Activated CD4-positive, alpha-beta T cell treated with anti-CD3 and anti-CD28 coated beads, Interleukin-2, amount 10 ng/mL, durations not matched to agents 7 days and 5 days (primary cell): Measurements from ENCODE around the gene ERC1. TPM values are rescaled to one million over a fixed set of nuclear protein-coding genes. Genes with fewer than 3 reads are reported as not detected.
"Not testable (repeated sequence)": the region's sequence is repeated elsewhere in the genome, so short reads cannot be mapped to it uniquely, and the experiment has no call there.

Experiments used
- CTCF ChIA-PET: fragments of 350-600 bp; sonication (Branson Sonifier 250); formaldehyde crosslinking; loops from one replicate; lab custom pipeline; 2021; ENCODE audit warnings: antibody characterized with exemption; lab: Charles Lee
- POLR2A ChIA-PET: fragments of 350-600 bp; sonication (Branson Sonifier 250); formaldehyde crosslinking; loops from one replicate; lab custom pipeline; 2021; ENCODE audit warnings: antibody characterized with exemption; lab: Charles Lee
- DNase-seq: peaks from one replicate; pipeline ENCODE4 v3.0.0-alpha.2; 2020
- H3K27ac Mint-ChIP-seq: one replicate; pipeline ENCODE4 v1.8.0; 2021; ENCODE audit warnings: mild to moderate bottlenecking, moderate library complexity, mixed read lengths
- H3K27me3 Mint-ChIP-seq: one replicate; pipeline ENCODE4 v1.8.0; 2021; ENCODE audit warnings: mixed read lengths
- H3K36me3 Mint-ChIP-seq: one replicate; pipeline ENCODE4 v1.8.0; 2021; ENCODE audit warnings: low read depth, mixed read lengths
- H3K4me1 Mint-ChIP-seq: one replicate; pipeline ENCODE4 v1.8.0; 2021; ENCODE audit warnings: mixed read lengths
- H3K4me3 Mint-ChIP-seq: one replicate; pipeline ENCODE4 v1.8.0; 2021; ENCODE audit warnings: mild to moderate bottlenecking, moderate library complexity, mixed read lengths
- H3K9me3 Mint-ChIP-seq: one replicate; pipeline ENCODE4 v1.8.0; 2021; ENCODE audit warnings: mixed read lengths
- total RNA-seq, 2 experiments: library from RNA; stranded (reverse); gene quantifications; one replicate each; pipeline ENCODE4 v1.2.3, GENCODE V29; 2021

The ERC1 gene
- total RNA-seq, 2 experiments from 2014 or later, result 38.7 to 43.4 TPM

DNA sequence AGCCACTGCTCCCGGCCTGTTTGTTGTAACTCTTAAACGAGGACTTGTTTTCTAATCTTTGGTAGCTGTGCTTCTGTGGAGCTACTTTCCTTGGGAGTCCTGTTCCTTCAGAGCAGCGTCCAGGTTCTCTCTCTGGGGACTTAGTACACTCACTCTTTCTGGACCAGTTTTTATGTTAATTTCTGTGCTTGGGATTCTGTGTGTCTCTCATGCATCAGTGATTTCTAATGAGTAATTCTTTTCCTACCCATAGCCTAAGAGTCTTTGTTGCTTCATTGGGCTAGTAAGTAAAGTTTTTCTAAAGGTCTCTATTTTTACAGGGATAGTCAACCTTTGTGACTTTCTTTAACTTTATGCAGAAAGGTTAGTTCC, 314.0 kb downstream of the ERC1 start:
- H3K4me1 Mint-ChIP-seq, result no peaks in the 10 kb centered on the region
- ChIA-PET CTCF (no interaction called here), POLR2A (no interaction called here)
- DNase-seq, result no peak
- peaks cover 5% of the 10 kb centered on the region for H3K36me3 Mint-ChIP-seq
- no peak overlapping the region for H3K4me3 Mint-ChIP-seq
- H3K27ac Mint-ChIP-seq, result no peak overlapping the region
- H3K9me3 Mint-ChIP-seq, result peaks cover 2% of the 10 kb centered on the region
- H3K27me3 Mint-ChIP-seq, result no peaks in the 10 kb centered on the region

DNA sequence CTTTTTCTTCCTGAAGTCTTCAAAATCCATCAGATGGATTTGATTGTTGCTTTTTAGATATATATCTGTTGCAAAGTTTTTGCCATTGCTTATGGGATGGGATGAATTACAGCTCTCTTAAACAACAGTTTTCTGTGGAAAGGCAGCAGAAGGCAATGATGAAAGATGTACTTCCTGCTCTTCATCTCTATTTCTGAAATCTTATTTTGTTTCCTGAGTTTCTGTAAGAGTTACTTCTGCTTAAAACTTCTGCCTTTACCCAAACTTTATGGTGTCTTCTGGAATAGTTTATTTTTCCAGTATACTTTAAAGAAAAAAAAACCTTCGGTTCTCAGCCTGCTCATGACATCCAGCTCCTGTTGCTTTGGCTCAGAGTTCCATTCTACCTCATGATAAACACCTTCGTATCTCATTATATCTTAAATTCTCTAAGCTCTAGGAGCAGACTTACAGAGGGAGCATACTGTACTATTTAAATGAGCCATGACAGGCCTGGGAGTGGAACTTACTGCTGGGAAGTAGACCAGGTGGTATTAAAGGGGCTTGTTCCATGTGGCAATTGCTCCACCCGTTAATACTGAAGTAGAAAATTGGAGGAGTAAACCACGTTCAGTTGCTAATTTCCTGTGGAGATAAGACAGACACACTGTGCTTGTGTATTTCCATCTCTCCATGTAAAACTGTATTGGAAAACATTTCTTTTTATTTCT, 314.9 kb downstream of the ERC1 start:
- H3K9me3 Mint-ChIP-seq, result no peaks in the 10 kb centered on the region
- no peak overlapping the region for H3K27ac Mint-ChIP-seq
- H3K4me1 Mint-ChIP-seq, result no peaks in the 10 kb centered on the region
- ChIA-PET CTCF (interaction anchor here (1.2 kb wide), 1 partner anchor 11 kb away, joined by 3 read pairs; no protein-coding TSS in a partner anchor), POLR2A (no interaction called here)
- H3K27me3 Mint-ChIP-seq, result no peaks in the 10 kb centered on the region
- peaks cover 2% of the 10 kb centered on the region for H3K36me3 Mint-ChIP-seq
- DNase-seq, result no peak
- H3K4me3 Mint-ChIP-seq, result no peak overlapping the region

DNA sequence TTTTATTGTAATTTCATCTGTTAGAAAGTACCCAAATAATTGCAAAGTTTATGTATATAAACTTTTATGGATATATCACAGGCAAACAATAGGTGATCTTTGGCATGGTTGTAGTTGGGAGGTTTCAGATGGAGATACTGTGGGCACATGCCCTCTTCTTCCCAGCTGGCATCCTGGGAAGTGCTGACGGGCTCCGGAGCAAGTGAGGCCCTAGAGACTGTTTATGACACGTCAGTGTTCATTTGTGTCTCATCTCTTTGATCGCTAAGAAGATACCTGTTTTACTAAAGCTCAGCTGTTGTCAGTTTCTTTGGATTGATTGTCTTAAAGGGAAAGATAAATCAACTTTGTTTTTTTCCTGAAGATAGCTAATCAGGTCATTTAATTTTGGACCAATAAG, 315.8 kb downstream of the ERC1 start:
- H3K27me3 Mint-ChIP-seq, result no peaks in the 10 kb centered on the region
- H3K9me3 Mint-ChIP-seq, result no peaks in the 10 kb centered on the region
- no peak overlapping the region for H3K4me3 Mint-ChIP-seq
- DNase-seq, result no peak
- no peak overlapping the region for H3K27ac Mint-ChIP-seq
- ChIA-PET POLR2A (no interaction called here), CTCF (interaction anchor here (1.2 kb wide), 1 partner anchor 10 kb away, joined by 3 read pairs; no protein-coding TSS in a partner anchor)
- H3K36me3 Mint-ChIP-seq, result peaks cover 2% of the 10 kb centered on the region
- H3K4me1 Mint-ChIP-seq, result no peaks in the 10 kb centered on the region

- POLR2A ChIA-PET, result no interaction called here
- no peaks in the 10 kb centered on the region for H3K27me3 Mint-ChIP-seq
- no peaks in the 10 kb centered on the region for H3K9me3 Mint-ChIP-seq
- H3K4me3 Mint-ChIP-seq, result no peak overlapping the region
- CTCF ChIA-PET, result no interaction called here
- no peaks in the 10 kb centered on the region for H3K4me1 Mint-ChIP-seq
- DNase-seq, result no peak
- no peak overlapping the region for H3K27ac Mint-ChIP-seq
- peaks cover 3% of the 10 kb centered on the region for H3K36me3 Mint-ChIP-seq
Observed at GRCh38 chr12:1307796-1308195, 316.8 kb downstream of the ERC1 start.

DNA sequence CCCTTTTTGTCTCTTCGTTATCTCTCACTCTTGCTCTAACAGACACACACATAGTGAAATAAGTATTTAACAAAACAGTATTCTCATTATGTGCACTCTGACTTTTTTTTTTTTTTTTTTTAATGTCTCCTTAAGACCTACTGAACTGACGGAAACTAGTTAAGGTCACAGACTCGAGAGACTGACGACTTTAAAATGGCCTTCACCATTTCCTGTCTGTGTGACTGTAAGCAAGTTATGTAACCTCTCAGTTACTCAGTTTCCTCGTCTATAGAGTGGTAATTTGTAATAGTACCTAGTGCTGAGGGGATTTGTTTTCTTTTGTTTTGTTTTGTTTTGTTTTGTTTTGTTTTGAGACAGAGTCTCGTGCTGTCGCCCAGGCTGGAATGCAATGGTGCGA, 318.6 kb downstream of the ERC1 start:
- POLR2A ChIA-PET, result no interaction called here
- Mint-ChIP-seq H3K27me3 (no peaks in the 10 kb centered on the region), H3K36me3 (peaks cover 3% of the 10 kb centered on the region), H3K27ac (no peak overlapping the region), H3K4me3 (no peak overlapping the region), H3K9me3 (no peaks in the 10 kb centered on the region), H3K4me1 (no peaks in the 10 kb centered on the region)
- no peak for DNase-seq
- CTCF ChIA-PET, result no interaction called here

DNA sequence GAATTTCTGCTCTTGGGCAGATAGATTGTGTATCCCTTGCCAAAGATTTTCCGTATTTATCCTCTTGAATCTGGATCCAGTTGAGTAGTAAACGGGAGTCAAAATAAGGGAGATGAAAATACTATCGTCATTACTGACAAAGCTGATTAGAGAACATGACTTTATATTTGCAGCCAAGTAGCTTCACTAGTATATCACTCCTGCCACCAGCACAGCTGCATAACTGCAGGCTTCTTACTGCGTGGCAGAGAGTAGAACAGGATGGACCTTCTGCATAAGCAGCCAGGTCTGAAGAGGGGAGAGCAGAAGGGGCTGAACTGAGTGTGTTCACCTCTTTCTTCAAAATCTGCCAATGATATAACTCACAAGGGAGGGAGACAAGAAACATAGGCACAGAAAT, 319.6 kb downstream of the ERC1 start:
- Mint-ChIP-seq H3K4me1 (no peaks in the 10 kb centered on the region), H3K36me3 (peaks cover 6% of the 10 kb centered on the region), H3K27ac (no peak overlapping the region), H3K9me3 (peaks cover 4% of the 10 kb centered on the region), H3K27me3 (no peaks in the 10 kb centered on the region), H3K4me3 (no peak overlapping the region)
- ChIA-PET POLR2A (no interaction called here), CTCF (no interaction called here)
- DNase-seq, result no peak

GRCh38 chr12:1311145-1311544, 320.1 kb downstream of the ERC1 start:
- DNase-seq, result no peak
- POLR2A ChIA-PET, result no interaction called here
- no peaks in the 10 kb centered on the region for H3K27me3 Mint-ChIP-seq
- H3K9me3 Mint-ChIP-seq, result peaks cover 4% of the 10 kb centered on the region
- no peaks in the 10 kb centered on the region for H3K4me1 Mint-ChIP-seq
- no peak overlapping the region for H3K27ac Mint-ChIP-seq
- H3K4me3 Mint-ChIP-seq, result no peak overlapping the region
- peaks cover 6% of the 10 kb centered on the region for H3K36me3 Mint-ChIP-seq
- CTCF ChIA-PET, result no interaction called here

- no peak for DNase-seq
- Mint-ChIP-seq H3K36me3 (peaks cover 10% of the 10 kb centered on the region), H3K4me3 (no peak overlapping the region), H3K9me3 (peaks cover 4% of the 10 kb centered on the region), H3K27me3 (no peaks in the 10 kb centered on the region), H3K27ac (no peak overlapping the region), H3K4me1 (no peaks in the 10 kb centered on the region)
- ChIA-PET POLR2A (no interaction called here), CTCF (no interaction called here)
Observed at GRCh38 chr12:1313906-1314305, 322.9 kb downstream of the ERC1 start.

- Mint-ChIP-seq H3K4me1 (no peaks in the 10 kb centered on the region), H3K9me3 (peaks cover 4% of the 10 kb centered on the region), H3K27ac (no peak overlapping the region), H3K4me3 (no peak overlapping the region), H3K36me3 (peaks cover 10% of the 10 kb centered on the region), H3K27me3 (no peaks in the 10 kb centered on the region)
- ChIA-PET CTCF (no interaction called here), POLR2A (interaction anchor here (0.6 kb wide), 1 partner anchor 837 kb away, joined by 3 read pairs; no protein-coding TSS in a partner anchor)
- no peak for DNase-seq
Observed at GRCh38 chr12:1314523-1314922, 323.5 kb downstream of the ERC1 start.

DNA sequence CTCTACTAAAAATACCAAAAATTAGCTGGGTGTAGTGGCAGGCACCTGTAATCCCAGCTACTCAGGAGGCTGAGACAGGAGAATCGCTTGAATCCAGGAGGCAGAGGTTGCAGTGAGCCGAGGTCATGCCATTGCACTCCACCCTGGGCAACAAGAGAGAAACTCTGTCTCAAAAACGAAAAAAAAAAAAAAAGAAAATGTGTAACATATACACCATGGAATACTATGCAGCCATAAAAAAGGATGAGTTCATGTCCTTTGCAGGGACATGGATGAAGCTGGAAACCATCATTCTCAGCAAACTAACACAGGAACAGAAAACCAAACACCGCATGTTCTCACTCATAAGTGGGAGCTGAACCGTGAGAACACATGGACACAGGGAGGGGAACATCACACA, 326.0 kb downstream of the ERC1 start:
- H3K27me3 Mint-ChIP-seq, result not testable (repeated sequence)

DNA sequence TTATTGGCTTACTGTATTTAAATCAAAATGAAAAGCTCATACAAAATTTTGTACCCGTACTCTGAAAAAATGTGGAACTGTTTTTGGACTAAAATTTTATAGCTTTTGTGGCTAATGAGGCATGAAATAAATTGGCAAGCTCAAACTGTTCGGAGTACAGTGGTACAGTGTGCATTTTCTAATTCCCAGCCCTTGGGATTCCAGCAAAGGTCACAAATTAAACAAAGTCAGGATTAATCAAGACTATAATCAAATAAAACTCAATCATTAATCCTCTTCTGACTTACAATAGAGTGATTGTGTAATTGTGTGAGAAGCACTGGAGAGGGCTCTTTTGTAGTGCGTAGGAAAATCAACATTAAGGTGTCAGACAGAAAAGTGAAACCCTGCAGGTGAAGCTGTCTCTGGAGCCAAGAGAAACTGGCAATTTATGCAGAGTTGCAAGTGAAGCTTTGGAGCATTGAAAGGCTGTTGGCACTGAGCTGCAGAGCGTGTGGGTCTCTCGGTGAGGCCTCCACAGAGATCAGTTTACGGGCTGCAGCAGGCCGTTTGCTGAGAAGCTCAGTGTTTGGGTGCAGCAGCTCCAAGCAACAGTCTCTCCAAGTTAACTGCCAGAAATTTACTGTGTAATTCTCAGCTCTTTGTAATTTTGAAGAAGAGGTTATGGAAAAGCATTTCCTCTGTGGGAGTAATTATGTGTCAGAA, 327.5 kb downstream of the ERC1 start:
- ChIA-PET CTCF (no interaction called here), POLR2A (no interaction called here)
- no peaks in the 10 kb centered on the region for H3K4me1 Mint-ChIP-seq
- no peaks in the 10 kb centered on the region for H3K27me3 Mint-ChIP-seq
- no peak for DNase-seq
- no peak overlapping the region for H3K27ac Mint-ChIP-seq
- peaks cover 4% of the 10 kb centered on the region for H3K9me3 Mint-ChIP-seq
- peaks cover 7% of the 10 kb centered on the region for H3K36me3 Mint-ChIP-seq
- H3K4me3 Mint-ChIP-seq, result no peak overlapping the region

More for the DNA sequence above, 326.0 kb downstream of the ERC1 start:
- H3K36me3 Mint-ChIP-seq, H3K27ac Mint-ChIP-seq, DNase-seq, H3K4me1 Mint-ChIP-seq, H3K9me3 Mint-ChIP-seq, H3K4me3 Mint-ChIP-seq, POLR2A ChIA-PET: not testable (repeated sequence)
- CTCF ChIA-PET, result interaction anchor here (0.6 to 1.3 kb wide), 3 partner anchors 10 to 141 kb away, joined by 3 read pairs; no protein-coding TSS in a partner anchor

- Mint-ChIP-seq H3K36me3 (peaks cover 7% of the 10 kb centered on the region), H3K4me3 (no peak overlapping the region)
- CTCF ChIA-PET, result no interaction called here
Observed at GRCh38 chr12:1319212-1319611, 328.2 kb downstream of the ERC1 start.

DNA sequence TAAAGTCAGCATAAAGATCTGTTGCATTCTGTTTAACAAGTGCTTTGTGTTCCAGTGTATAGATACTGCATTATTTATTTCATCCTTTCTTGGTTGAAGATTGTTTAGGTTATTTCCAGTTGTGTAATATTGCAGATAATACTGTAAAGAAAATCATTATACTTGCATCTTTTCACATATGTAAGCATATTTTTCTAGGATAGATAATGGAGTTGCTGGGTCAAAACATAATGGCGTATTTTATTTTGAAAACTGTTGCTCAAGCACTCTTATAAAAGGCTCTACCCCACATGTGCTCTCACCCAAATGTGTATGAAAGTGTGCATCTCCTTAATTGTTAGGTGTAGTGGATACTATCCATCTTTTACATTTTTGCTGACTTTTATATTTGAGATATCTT, 329.0 kb downstream of the ERC1 start:
- CTCF ChIA-PET, result no interaction called here
- H3K4me1 Mint-ChIP-seq, result peaks cover under 1% of the 10 kb centered on the region
- no peaks in the 10 kb centered on the region for H3K27me3 Mint-ChIP-seq
- peaks cover 2% of the 10 kb centered on the region for H3K9me3 Mint-ChIP-seq
- peaks cover 7% of the 10 kb centered on the region for H3K36me3 Mint-ChIP-seq
- no peak for DNase-seq
- POLR2A ChIA-PET, result no interaction called here
- no peak overlapping the region for H3K27ac Mint-ChIP-seq
- no peak overlapping the region for H3K4me3 Mint-ChIP-seq

More at GRCh38 chr12:1319212-1319611, 328.2 kb downstream of the ERC1 start:
- no peaks in the 10 kb centered on the region for H3K4me1 Mint-ChIP-seq
- DNase-seq, result no peak
- no peak overlapping the region for H3K27ac Mint-ChIP-seq
- no peaks in the 10 kb centered on the region for H3K27me3 Mint-ChIP-seq
- POLR2A ChIA-PET, result no interaction called here
- peaks cover 4% of the 10 kb centered on the region for H3K9me3 Mint-ChIP-seq
